ENCODE measurements around the gene MAP3K2.
"Not testable (repeated sequence)": the region's sequence is repeated elsewhere in the genome, so short reads cannot be mapped to it uniquely, and the experiment has no call there.

MAP3K2 gene

GRCh38 chr2:127379712-127380355 is 7.9 kb downstream of the MAP3K2 start:
- DNase-seq (ENCODE audit: low read depth): no peak

GRCh38 chr2:127378720-127379119 is 9.1 kb downstream of the MAP3K2 start:
- DNase-seq (ENCODE audit: low read depth): no peak

DNA sequence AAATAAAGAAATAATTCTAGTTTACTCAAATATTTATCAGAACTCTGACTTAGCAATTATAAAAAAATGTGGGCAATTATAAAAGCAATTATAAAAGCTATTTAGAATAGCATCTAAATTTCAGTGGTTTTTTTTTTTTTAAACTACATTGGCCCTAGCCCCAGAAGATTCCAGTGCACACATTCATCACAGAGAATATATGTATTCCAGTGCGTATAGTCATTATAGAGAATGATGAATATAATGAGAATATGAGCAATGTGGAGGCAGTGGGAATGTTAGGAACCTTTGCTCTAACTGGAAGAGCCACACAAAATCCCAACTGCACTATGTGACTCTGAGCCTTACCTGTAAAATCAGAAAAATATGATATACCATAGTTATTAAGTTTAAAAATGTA is 10.5 kb downstream of the MAP3K2 start:
- DNase-seq (ENCODE audit: low read depth): no peak

- DNase-seq (ENCODE audit: low read depth): no peak
Observed at GRCh38 chr2:127376257-127376656, 11.5 kb downstream of the MAP3K2 start.

DNA sequence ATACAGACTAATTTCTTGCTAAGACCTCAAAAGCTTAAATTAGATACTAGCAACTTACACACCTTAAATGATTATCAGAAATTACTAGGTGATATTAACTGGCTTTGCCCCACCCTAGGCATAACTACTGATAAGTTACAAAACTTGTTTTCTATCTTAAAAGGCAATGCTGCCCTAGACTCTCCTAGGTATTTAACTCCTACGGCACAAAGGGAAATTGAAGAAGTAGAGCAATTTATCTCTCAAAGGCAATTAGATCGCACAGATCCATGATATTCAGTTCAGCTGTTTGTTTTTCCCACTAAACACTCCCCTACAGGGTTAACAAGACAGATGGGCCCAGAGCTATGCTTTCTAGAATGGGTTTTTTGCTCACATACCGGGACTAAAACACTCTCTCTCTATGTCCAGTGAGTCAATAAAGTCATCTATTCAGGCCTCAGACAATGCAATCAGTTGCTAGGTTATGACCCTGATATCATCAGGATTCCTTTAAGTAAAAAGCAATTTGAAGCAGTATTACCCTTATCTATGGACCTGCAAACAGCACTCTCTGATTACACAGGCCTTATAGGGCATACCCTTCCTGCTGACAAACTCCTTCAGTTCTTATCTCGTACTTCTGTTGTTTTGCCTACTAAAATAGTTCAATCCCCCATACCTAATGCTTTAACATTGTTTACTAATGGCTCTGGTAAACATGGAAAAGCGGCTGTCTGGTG is 14.3 kb downstream of the MAP3K2 start:
- no peak for DNase-seq (ENCODE audit: low read depth)

DNA sequence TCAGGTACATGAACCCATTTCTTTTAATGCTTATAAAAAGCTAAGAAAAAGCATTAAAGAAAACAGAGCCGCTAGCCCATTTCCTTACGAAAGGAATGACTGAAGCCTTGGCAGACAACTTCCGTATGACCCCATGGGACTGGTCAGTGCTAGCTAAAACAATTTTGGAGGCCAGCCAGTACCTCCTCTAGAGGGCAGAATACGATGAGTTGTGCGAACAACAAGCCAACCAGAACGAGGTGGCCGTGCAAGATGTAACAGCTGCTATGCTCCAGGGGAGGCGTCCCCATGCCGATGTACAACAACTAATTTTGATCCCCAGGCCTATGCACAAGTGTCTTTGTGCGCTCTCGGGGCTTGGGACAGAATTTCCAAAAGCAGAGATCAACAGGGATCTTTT is 16.7 kb downstream of the MAP3K2 start:
- DNase-seq (ENCODE audit: low read depth): no peak

- no peak for DNase-seq (ENCODE audit: low read depth)
Observed at GRCh38 chr2:127370010-127370409, 17.8 kb downstream of the MAP3K2 start.

- DNase-seq (ENCODE audit: low read depth): no peak
Observed at GRCh38 chr2:127365211-127365643, 22.5 kb downstream of the MAP3K2 start.

DNA sequence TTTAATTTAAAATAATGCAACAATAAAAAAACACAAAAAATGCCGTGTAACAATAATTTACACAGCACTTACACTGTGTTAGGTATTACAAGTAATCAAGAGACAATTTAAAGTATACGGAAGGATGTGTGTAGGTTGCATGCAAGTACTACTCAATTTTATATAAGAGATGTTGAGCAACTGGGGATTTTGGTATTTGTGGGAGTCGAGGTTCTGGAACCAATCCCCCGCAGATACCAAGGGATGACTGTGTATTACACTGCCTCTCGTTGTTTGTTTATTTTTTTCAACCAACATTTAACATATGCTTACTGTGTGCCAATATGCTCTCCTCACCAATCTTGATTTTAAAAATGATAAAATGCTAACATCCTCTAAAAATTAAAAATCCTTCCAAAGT is 24.8 kb downstream of the MAP3K2 start:
- DNase-seq (ENCODE audit: low read depth): no peak

DNA sequence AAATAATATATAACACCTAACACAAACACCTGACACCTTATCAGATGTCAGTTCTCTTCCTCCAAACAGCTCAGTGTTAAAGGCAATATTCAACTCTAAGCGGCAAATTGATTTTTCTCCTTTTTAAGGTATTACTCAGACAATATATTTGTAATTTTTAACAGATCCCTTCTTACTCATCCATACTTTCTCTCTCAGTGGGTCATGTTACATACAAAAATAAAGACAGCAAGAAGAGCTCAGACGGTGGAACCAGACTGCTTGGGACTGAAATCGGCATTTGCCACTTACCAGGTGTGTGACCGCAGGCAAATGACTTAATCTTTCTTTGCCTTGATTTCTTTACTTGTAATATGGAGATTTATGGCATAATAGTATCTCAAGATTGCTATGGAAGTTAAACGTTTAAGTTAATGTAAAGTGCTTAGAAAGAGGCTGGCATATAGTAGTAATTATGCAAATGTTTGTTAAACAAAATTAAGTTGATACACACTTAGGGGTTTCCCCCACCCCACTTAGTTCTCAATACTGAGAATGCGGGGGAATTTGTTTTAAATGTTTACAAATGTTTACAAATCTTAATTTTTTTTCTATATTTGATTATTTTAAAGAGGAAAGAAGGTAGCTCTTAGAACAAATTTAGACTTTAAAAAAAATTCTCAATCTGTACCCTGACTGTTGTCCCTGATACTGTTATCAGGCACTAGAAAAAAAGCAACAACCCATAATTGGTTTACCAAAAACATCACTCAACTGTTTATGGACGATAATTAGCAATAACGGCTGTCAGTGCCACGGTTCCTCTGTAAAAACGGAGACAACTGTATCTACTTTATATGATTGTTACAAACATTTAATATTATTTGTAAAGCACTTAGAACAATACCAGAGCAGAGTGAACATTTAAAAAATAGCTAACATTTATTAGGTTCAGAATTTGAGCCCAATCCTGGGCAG is 25.6 kb downstream of the MAP3K2 start:
- no peak for DNase-seq (ENCODE audit: low read depth)

DNA sequence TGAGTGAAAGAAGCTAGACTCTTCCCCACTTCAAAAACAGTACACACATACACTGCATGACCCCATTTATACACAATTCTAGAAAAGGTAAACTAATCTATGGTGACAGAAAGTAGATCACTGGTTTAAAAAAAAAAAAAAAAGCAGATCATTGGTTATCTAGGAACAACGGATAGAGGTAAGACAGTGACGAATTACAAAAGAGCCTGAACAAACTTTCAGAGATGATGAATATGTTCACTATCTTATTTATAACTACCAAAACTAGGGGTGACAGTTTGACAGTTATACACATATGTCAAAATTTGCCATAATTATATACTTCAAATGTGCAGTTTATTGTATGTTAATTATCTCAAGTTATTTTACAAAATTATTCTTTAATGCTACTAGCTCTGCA is 27.5 kb downstream of the MAP3K2 start:
- DNase-seq (ENCODE audit: low read depth): no peak

GRCh38 chr2:127359520-127359919 is 28.3 kb downstream of the MAP3K2 start:
- no peak for DNase-seq (ENCODE audit: low read depth)

DNA sequence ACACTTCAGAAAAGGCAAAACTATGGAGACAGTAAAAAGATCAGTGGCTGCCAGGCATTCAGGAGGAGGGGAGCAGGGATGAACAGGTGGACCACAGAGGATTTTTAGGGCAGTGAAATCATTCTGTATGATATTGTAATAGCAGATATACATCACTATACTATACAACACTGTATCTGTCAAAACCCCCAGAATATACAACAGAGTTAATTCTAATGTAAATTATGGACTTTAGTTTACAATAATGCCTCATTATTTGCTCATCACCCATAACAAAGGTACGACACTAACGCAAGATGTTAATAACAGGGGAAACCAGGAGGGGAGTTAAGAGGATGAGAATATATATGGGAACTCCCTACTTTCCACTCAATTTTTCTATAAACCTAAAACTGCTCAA is 28.8 kb downstream of the MAP3K2 start:
- DNase-seq (ENCODE audit: low read depth): no peak

- no peak for DNase-seq (ENCODE audit: low read depth)
Observed at GRCh38 chr2:127358044-127358443, 29.7 kb downstream of the MAP3K2 start.

- no peak for DNase-seq (ENCODE audit: low read depth)
Observed at GRCh38 chr2:127357591-127357990, 30.2 kb downstream of the MAP3K2 start.

GRCh38 chr2:127356531-127356930 is 31.2 kb downstream of the MAP3K2 start:
- DNase-seq (ENCODE audit: low read depth): no peak

- DNase-seq (ENCODE audit: low read depth): no peak
Observed at GRCh38 chr2:127355407-127356008, 32.3 kb downstream of the MAP3K2 start.

DNA sequence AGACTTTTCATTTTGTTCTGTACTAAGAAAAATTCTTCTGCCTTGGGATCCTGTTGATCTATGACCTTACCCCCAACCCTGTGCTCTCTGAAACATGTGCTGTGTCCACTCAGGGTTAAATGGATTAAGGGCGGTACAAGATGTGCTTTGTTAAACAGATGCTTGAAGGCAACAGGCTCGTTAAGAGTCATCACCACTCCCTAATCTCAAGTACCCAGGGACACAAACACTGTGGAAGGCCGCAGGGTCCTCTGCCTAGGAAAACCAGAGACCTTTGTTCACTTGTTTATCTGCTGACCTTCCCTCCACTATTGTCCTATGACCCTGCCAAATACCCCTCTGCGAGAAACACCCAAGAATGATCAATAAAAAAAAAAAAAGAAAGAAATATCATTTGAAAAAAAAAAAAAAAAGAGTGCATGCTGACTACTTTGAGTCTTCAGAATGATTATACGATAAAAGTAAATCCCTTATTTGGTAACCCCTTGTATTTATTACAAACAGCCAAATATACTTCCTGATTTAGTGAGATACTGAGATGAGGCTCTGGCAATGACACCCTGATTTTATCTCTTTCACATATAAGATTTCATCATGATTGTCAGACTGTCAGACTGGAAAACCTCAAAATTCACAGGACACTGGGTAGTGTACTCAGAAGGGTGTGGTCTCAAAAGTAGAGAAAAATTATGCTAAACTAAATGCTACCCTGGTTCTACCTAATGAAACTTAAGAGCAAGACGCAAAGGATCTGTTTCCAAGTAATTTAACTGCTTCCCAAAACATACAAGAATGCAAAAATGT is 33.7 kb downstream of the MAP3K2 start:
- not testable (repeated sequence) for DNase-seq (ENCODE audit: low read depth)

- not testable (repeated sequence) for DNase-seq (ENCODE audit: low read depth)
Observed at GRCh38 chr2:127353223-127353622, 34.6 kb downstream of the MAP3K2 start.

- no peak for DNase-seq (ENCODE audit: low read depth)
Observed at GRCh38 chr2:127351603-127352002, 36.2 kb downstream of the MAP3K2 start.

GRCh38 chr2:127348426-127349000 is 39.3 kb downstream of the MAP3K2 start:
- DNase-seq (ENCODE audit: low read depth): no peak

Data from non-pigmented ciliary epithelial cell (primary cell).